Keratinocyte (primary cell): ENCODE data around the gene AP3D1. TPM values are rescaled to one million over a fixed set of nuclear protein-coding genes. Genes with fewer than 3 reads are reported as not detected.
"Not testable (repeated sequence)": the region's sequence is repeated elsewhere in the genome, so short reads cannot be mapped to it uniquely, and the experiment has no call there.

ENCODE experiments used
- DNase-seq: peaks from one replicate; pipeline ENCODE4 v3.0.0-alpha.2; 2011; ENCODE audit warnings: low read depth, missing footprints, low spot score
- FAIRE-seq: peaks from 2 replicates; lab custom pipeline; 2011; peaks lifted over from hg19 to GRCh38; lab: Jason Lieb, UNC
- H2AFZ ChIP-seq: 2 replicates; pipeline ENCODE4 v1.6.0; 2012; ENCODE audit warnings: low read length, control low read depth, inconsistent platforms; ENCODE audit not compliant: control insufficient read depth
- H3K27ac ChIP-seq: 2 replicates; pipeline ENCODE4 v1.5.1; 2011; ENCODE audit warnings: low read length; ENCODE audit not compliant: control insufficient read depth, insufficient read depth
- H3K27me3 ChIP-seq: 3 replicates; pipeline ENCODE4 v1.6.0; 2011; ENCODE audit warnings: low read length; ENCODE audit not compliant: control insufficient read depth, insufficient read depth; ENCODE audit errors: extremely low read depth
- H3K36me3 ChIP-seq, 2 experiments: 2 replicates in 1 of 2; 3 replicates in 1 of 2; pipeline ENCODE4 v1.5.1; 2011; ENCODE audit warnings: low read length in 2 of 2, mild to moderate bottlenecking in 1 of 2; ENCODE audit not compliant: control insufficient read depth in 2 of 2, insufficient read depth in 2 of 2; ENCODE audit errors: extremely low read depth in 1 of 2
- H3K4me1 ChIP-seq: 3 replicates; pipeline ENCODE4 v1.5.1; 2011; ENCODE audit warnings: low read length; ENCODE audit not compliant: control insufficient read depth, insufficient read depth; ENCODE audit errors: extremely low read depth
- H3K4me2 ChIP-seq: 3 replicates; pipeline ENCODE4 v1.6.0; 2011; ENCODE audit warnings: low read depth, low read length; ENCODE audit not compliant: control insufficient read depth, insufficient read depth; ENCODE audit errors: extremely low read depth
- H3K4me3 ChIP-seq, 3 experiments: fragments of 200-600 bp in 1 of 3; sonication (generic) in 1 of 3; 2 replicates in 2 of 3; 3 replicates in 1 of 3; pipeline ENCODE4 v1.5.1; 2011 to 2016; ENCODE audit warnings: low read length in 3 of 3, mild to moderate bottlenecking in 3 of 3, control low read depth in 2 of 3, inconsistent platforms in 1 of 3, low read depth in 1 of 3, mixed read lengths in 1 of 3, mixed run types in 1 of 3, moderate library complexity in 1 of 3; ENCODE audit not compliant: control insufficient read depth in 2 of 3, insufficient read depth in 2 of 3; ENCODE audit errors: extremely low read depth in 1 of 3
- H3K79me2 ChIP-seq: 2 replicates; pipeline ENCODE4 v1.6.0; 2012; ENCODE audit warnings: low read length; ENCODE audit not compliant: control insufficient read depth, insufficient read depth
- H3K9ac ChIP-seq: 3 replicates; pipeline ENCODE4 v1.6.0; 2011; ENCODE audit warnings: low read length; ENCODE audit not compliant: control insufficient read depth, insufficient read depth; ENCODE audit errors: extremely low read depth
- H3K9me1 ChIP-seq: 3 replicates; pipeline ENCODE4 v1.6.0; 2011; ENCODE audit warnings: low read length; ENCODE audit not compliant: control insufficient read depth, insufficient read depth; ENCODE audit errors: extremely low read depth
- H3K9me3 ChIP-seq: 2 replicates; pipeline ENCODE4 v1.5.1; 2012; ENCODE audit warnings: low read depth, low read length; ENCODE audit not compliant: control insufficient read depth
- H4K20me1 ChIP-seq: 3 replicates; pipeline ENCODE4 v1.6.0; 2011; ENCODE audit warnings: low read length; ENCODE audit not compliant: control insufficient read depth, insufficient read depth; ENCODE audit errors: extremely low read depth
- EZH2 ChIP-seq: IDR thresholded peaks from one replicate; pipeline ENCODE4 v1.6.1; 2012; ENCODE audit warnings: inconsistent platforms, mild to moderate bottlenecking, low read length, moderate library complexity
- dilution Hi-C: fragments of 300-500 bp; cut with MboI; formaldehyde crosslinking; loops from one replicate; pipeline ENCODE4 v1.7.0; 2020; ENCODE audit warnings: low sequenced_read_pairs; ENCODE audit not compliant: extremely low pct_ligation_motif_present
- polyA plus RNA-seq, 5 experiments: library from polyadenylated mRNA; depleted of rRNA in 3 of 5; stranded (reverse) in 3 of 5; stranded (forward) in 1 of 5; unstranded in 1 of 5; fragments of >200 nt; gene quantifications; 1 replicate in 1 of 5; 2 replicates in 3 of 5; 3 replicates in 1 of 5; pipeline versions ENCODE4 v1.2.1 to v1.2.3, GENCODE V29; 2011 to 2012; ENCODE audit warnings: missing spikeins in 2 of 5, low read depth in 1 of 5, low replicate concordance in 1 of 5
- TF ChIP-seq, protein P1 (sequence below), 3 experiments: IDR thresholded peaks in 1 of 3; conservative IDR thresholded peaks in 1 of 3; optimal IDR thresholded peaks in 1 of 3; 2 replicates in 2 of 3; 3 replicates in 1 of 3; pipeline versions ENCODE3 to v1.5.1; 2011; ENCODE audit warnings: low read length in 3 of 3, mild to moderate bottlenecking in 3 of 3, moderate library complexity in 2 of 3, control low read depth in 1 of 3, inconsistent platforms in 1 of 3; ENCODE audit not compliant: insufficient read depth in 2 of 3; ENCODE audit errors: extremely low read depth in 1 of 3

The AP3D1 gene
- polyA plus RNA-seq, 1 donor (not counting 4 experiments of a cell fraction or from before 2014, with no cell fraction given) = 56.1 TPM

- H3K9me3 ChIP-seq = no peaks in the 10 kb centered on the region
- dilution Hi-C loops = no loop called here
- H3K4me3 ChIP-seq = no peak overlapping the region
- no peaks in the 10 kb centered on the region for H3K27me3 ChIP-seq
- no peaks in the 10 kb centered on the region for H3K4me1 ChIP-seq
- peaks cover 44% of the 10 kb centered on the region for H3K79me2 ChIP-seq
- peaks cover 5% of the 10 kb centered on the region for H4K20me1 ChIP-seq
- no peak overlapping the region for H2AFZ ChIP-seq
- FAIRE-seq (no peak), DNase-seq (no peak)
- TF ChIP-seq, protein P1, sequence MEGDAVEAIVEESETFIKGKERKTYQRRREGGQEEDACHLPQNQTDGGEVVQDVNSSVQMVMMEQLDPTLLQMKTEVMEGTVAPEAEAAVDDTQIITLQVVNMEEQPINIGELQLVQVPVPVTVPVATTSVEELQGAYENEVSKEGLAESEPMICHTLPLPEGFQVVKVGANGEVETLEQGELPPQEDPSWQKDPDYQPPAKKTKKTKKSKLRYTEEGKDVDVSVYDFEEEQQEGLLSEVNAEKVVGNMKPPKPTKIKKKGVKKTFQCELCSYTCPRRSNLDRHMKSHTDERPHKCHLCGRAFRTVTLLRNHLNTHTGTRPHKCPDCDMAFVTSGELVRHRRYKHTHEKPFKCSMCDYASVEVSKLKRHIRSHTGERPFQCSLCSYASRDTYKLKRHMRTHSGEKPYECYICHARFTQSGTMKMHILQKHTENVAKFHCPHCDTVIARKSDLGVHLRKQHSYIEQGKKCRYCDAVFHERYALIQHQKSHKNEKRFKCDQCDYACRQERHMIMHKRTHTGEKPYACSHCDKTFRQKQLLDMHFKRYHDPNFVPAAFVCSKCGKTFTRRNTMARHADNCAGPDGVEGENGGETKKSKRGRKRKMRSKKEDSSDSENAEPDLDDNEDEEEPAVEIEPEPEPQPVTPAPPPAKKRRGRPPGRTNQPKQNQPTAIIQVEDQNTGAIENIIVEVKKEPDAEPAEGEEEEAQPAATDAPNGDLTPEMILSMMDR (optimal IDR thresholded peaks at IDR 0.05 in 1 of 3, IDR thresholded peaks at IDR 0.05 in 1 of 3, conservative IDR thresholded peaks at IDR 0.05 in 1 of 3; ENCODE audit: extremely low read depth in 1 of 3, insufficient read depth in 2 of 3, low read length in 3 of 3) = no peak
- no peak for TF ChIP-seq EZH2
- H3K9ac ChIP-seq = no peak overlapping the region
- no peaks in the 10 kb centered on the region for H3K9me1 ChIP-seq
- peaks cover 27 to 52% of the 10 kb centered on the region in 2 experiments for H3K36me3 ChIP-seq
- no peak overlapping the region for H3K4me2 ChIP-seq
- H3K27ac ChIP-seq = no peak overlapping the region
Observed at GRCh38 chr19:2129022-2129421, 22.3 kb downstream of the AP3D1 start.

DNA sequence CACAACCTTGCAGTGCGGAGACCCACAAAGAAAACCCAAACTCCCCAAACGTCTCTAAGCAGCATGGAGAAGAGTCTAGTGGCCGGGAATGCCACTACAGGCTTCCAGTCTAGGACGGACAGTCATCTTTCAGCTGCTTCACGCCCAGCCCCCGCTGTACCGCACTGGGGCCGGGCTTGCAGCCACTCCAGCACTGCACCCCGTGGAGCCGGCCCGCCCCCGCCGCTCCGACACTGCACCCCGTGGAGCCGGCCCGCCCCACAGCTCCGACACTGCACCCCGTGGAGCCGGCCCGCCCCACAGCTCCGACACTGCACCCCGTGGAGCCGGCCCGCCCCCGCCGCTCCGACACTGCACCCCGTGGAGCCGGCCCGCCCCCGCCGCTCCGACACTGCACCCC, 23.1 kb downstream of the AP3D1 start:
- DNase-seq, H3K27me3 ChIP-seq, H3K4me2 ChIP-seq, FAIRE-seq, H4K20me1 ChIP-seq, H3K4me3 ChIP-seq, H3K9ac ChIP-seq, H3K4me1 ChIP-seq, H2AFZ ChIP-seq, H3K27ac ChIP-seq, dilution Hi-C loops, H3K9me1 ChIP-seq, H3K9me3 ChIP-seq: not testable (repeated sequence)
- Histone ChIP-seq H3K36me3 (peaks cover 27 to 58% of the 10 kb centered on the region in 2 experiments), H3K79me2 (peaks cover 43% of the 10 kb centered on the region)

GRCh38 chr19:2127758-2128157, 23.6 kb downstream of the AP3D1 start:
- Histone ChIP-seq H3K4me2 (no peak overlapping the region), H2AFZ (no peak overlapping the region), H4K20me1 (peaks cover 5% of the 10 kb centered on the region), H3K9ac (no peak overlapping the region), H3K4me1 (no peaks in the 10 kb centered on the region), H3K9me3 (no peaks in the 10 kb centered on the region), H3K27me3 (no peaks in the 10 kb centered on the region), H3K4me3 (no peak overlapping the region), H3K36me3 (peaks cover 26 to 57% of the 10 kb centered on the region in 2 experiments), H3K27ac (no peak overlapping the region), H3K79me2 (peaks cover 38% of the 10 kb centered on the region), H3K9me1 (no peaks in the 10 kb centered on the region)
- no peak for TF ChIP-seq EZH2
- TF ChIP-seq, protein P1 (optimal IDR thresholded peaks at IDR 0.05 in 1 of 3, IDR thresholded peaks at IDR 0.05 in 1 of 3, conservative IDR thresholded peaks at IDR 0.05 in 1 of 3; ENCODE audit: extremely low read depth in 1 of 3, insufficient read depth in 2 of 3, low read length in 3 of 3) = no peak
- no peak for DNase-seq
- dilution Hi-C loops = no loop called here
- no peak for FAIRE-seq
